Naive thymus-derived CD8-positive, alpha-beta T cell (primary cell): Measurements from ENCODE around the gene STARD3. TPM values are rescaled to one million over a fixed set of nuclear protein-coding genes. Genes with fewer than 3 reads are reported as not detected.

Experiments
- ATAC-seq, 2 donors: fragments of 150-1000 bp; cut with Tn5 transposase in 1 of 2; sonication (Bioruptor Pico), chemical (Tn5 transposase) in 1 of 2; 1 replicate in 1 of 2; 2 replicates in 1 of 2; pipeline ENCODE4 v1.10.0; 2021; ENCODE audit warnings: mild to moderate bottlenecking in 2 of 2, moderate library complexity in 2 of 2
- POLR2A ChIA-PET: fragments of 350-600 bp; sonication (Branson Sonifier 250); formaldehyde crosslinking; loops from one replicate; lab custom pipeline; 2021; ENCODE audit warnings: antibody characterized with exemption; lab: Charles Lee
- DNase-seq, 10 donors: peaks; one replicate each; pipeline versions ENCODE4 v3.0.0 to v3.0.0-alpha.2; 2020 to 2022
- H3K27ac Mint-ChIP-seq, 10 donors: one replicate each; pipeline ENCODE4 v1.8.0; 2020 to 2022; ENCODE audit warnings: mild to moderate bottlenecking in 10 of 10, mixed read lengths in 10 of 10, moderate library complexity in 4 of 10, inconsistent platforms in 1 of 10
- H3K27me3 Mint-ChIP-seq, 5 donors: one replicate each; pipeline ENCODE4 v1.8.0; 2021 to 2022; ENCODE audit warnings: mixed read lengths in 5 of 5
- H3K36me3 Mint-ChIP-seq, 3 donors: one replicate each; pipeline ENCODE4 v1.8.0; 2020 to 2022; ENCODE audit warnings: mixed read lengths in 3 of 3, mild to moderate bottlenecking in 2 of 3, inconsistent platforms in 1 of 3
- H3K4me1 Mint-ChIP-seq, 4 donors: one replicate each; pipeline ENCODE4 v1.8.0; 2021 to 2022; ENCODE audit warnings: mixed read lengths in 4 of 4
- H3K4me3 Mint-ChIP-seq, 10 donors: one replicate each; pipeline ENCODE4 v1.8.0; 2020 to 2022; ENCODE audit warnings: mild to moderate bottlenecking in 10 of 10, mixed read lengths in 10 of 10, moderate library complexity in 6 of 10, inconsistent platforms in 1 of 10
- H3K9me3 Mint-ChIP-seq, 9 donors: one replicate each; pipeline ENCODE4 v1.8.0; 2020 to 2022; ENCODE audit warnings: mixed read lengths in 9 of 9, mild to moderate bottlenecking in 3 of 9, inconsistent platforms in 1 of 9, moderate library complexity in 1 of 9
- polyA plus RNA-seq, 3 donors: library from polyadenylated mRNA; unstranded; fragments of 300-500 nt; fragmentation: Illumina TruSeq; gene quantifications; one replicate each; pipeline ENCODE4 v1.2.3, GENCODE V29; 2021
- total RNA-seq, 8 experiments: library from RNA in 2 of 8; stranded (reverse) in 2 of 8; gene quantifications; one replicate each; pipeline ENCODE4 v1.2.3 and lab custom pipeline; 2021 to 2026

Gene STARD3
- total and polyA plus RNA-seq, 5 experiments from 2014 or later: 37.4 to 167 (median 51.6) TPM

GRCh38 chr17:39606434-39607056 is 30.4 kb upstream of the STARD3 start:
- Mint-ChIP-seq H3K27ac (no peak overlapping the region), H3K9me3 (no peaks in the 10 kb centered on the region), H3K36me3 (no peaks in the 10 kb centered on the region), H3K4me1 (peaks cover 6 to 30% (median 25%) of the 10 kb centered on the region in 4 donors), H3K27me3 (peaks cover 30 to 79% (median 46%) of the 10 kb centered on the region in 5 donors), H3K4me3 (peak overlapping the region in 2 of 10 donors; percentile 64 to 68)
- POLR2A ChIA-PET: no interaction called here
- DNase-seq (no peak), ATAC-seq (peak; percentile 11 to 35)

GRCh38 chr17:39607057-39607850 is 29.7 kb upstream of the STARD3 start:
- H3K4me1 Mint-ChIP-seq: peaks cover 6 to 30% (median 25%) of the 10 kb centered on the region in 4 donors
- ATAC-seq (no peak), DNase-seq (no peak)
- H3K9me3 Mint-ChIP-seq: no peaks in the 10 kb centered on the region
- POLR2A ChIA-PET: no interaction called here
- H3K27ac Mint-ChIP-seq: no peak overlapping the region
- H3K4me3 Mint-ChIP-seq: peak overlapping the region in 6 of 10 donors; percentile 43 to 73 (median 56)
- H3K27me3 Mint-ChIP-seq: peaks cover 25 to 72% (median 39%) of the 10 kb centered on the region in 5 donors
- H3K36me3 Mint-ChIP-seq: no peaks in the 10 kb centered on the region

- H3K36me3 Mint-ChIP-seq: no peaks in the 10 kb centered on the region
- ATAC-seq: peak in 1 of 2 donors; percentile 20
- POLR2A ChIA-PET: no interaction called here
- no peak for DNase-seq
- H3K9me3 Mint-ChIP-seq: no peaks in the 10 kb centered on the region
- H3K4me3 Mint-ChIP-seq: peak within 1 kb of the TSS in 6 of 10 donors; percentile 43 to 73 (median 60)
- no peak within 1 kb of the TSS for H3K27ac Mint-ChIP-seq
- H3K27me3 Mint-ChIP-seq: peaks cover 21 to 68% (median 35%) of the 10 kb centered on the region in 5 donors
- H3K4me1 Mint-ChIP-seq: peaks cover 6 to 30% (median 24%) of the 10 kb centered on the region in 4 donors
These were observed 29.2 kb upstream of the STARD3 start, which contains the start of gene NEUROD2 for GRCh38 chr17:39607851-39608130. NEUROD2 (minus strand) TSS chr17:39607920; CDS start chr17:39606599, 1,321 bp downstream.

GRCh38 chr17:39608142-39608981 is 28.6 kb upstream of the STARD3 start:
- DNase-seq (no peak), ATAC-seq (no peak)
- peaks cover 6 to 26% (median 21%) of the 10 kb centered on the region in 4 donors for H3K4me1 Mint-ChIP-seq
- POLR2A ChIA-PET: interaction anchor here (0.6 kb wide), 1 partner anchor 279 kb away, joined by 7 read pairs; no protein-coding TSS in a partner anchor
- H3K27me3 Mint-ChIP-seq: peaks cover 17 to 67% (median 34%) of the 10 kb centered on the region in 5 donors
- no peak overlapping the region for H3K27ac Mint-ChIP-seq
- no peaks in the 10 kb centered on the region for H3K36me3 Mint-ChIP-seq
- H3K9me3 Mint-ChIP-seq: no peaks in the 10 kb centered on the region
- H3K4me3 Mint-ChIP-seq: peak overlapping the region in 4 of 10 donors; percentile 8 to 68 (median 48)

GRCh38 chr17:39609416-39610025 is 27.4 kb upstream of the STARD3 start:
- H3K9me3 Mint-ChIP-seq: no peaks in the 10 kb centered on the region
- H3K27me3 Mint-ChIP-seq: peaks cover 16 to 58% (median 29%) of the 10 kb centered on the region in 5 donors
- peak overlapping the region in 1 of 10 donors; percentile 38 for H3K4me3 Mint-ChIP-seq
- POLR2A ChIA-PET: interaction anchor here (0.6 kb wide), 1 partner anchor 278 kb away, joined by 7 read pairs; no protein-coding TSS in a partner anchor
- DNase-seq: no peak
- H3K4me1 Mint-ChIP-seq: peaks cover 6 to 19% (median 15%) of the 10 kb centered on the region in 4 donors
- H3K27ac Mint-ChIP-seq: no peak overlapping the region
- no peak for ATAC-seq
- H3K36me3 Mint-ChIP-seq: no peaks in the 10 kb centered on the region

GRCh38 chr17:39611401-39612112 is 25.4 kb upstream of the STARD3 start:
- H3K27me3 Mint-ChIP-seq: peaks cover 15 to 50% (median 29%) of the 10 kb centered on the region in 5 donors
- no peaks in the 10 kb centered on the region for H3K9me3 Mint-ChIP-seq
- H3K4me3 Mint-ChIP-seq: no peak overlapping the region
- POLR2A ChIA-PET: no interaction called here
- H3K27ac Mint-ChIP-seq: no peak overlapping the region
- DNase-seq (no peak), ATAC-seq (no peak)
- H3K4me1 Mint-ChIP-seq: peaks cover 0 to 10% (median 5%) of the 10 kb centered on the region in 4 donors
- H3K36me3 Mint-ChIP-seq: no peaks in the 10 kb centered on the region

GRCh38 chr17:39612291-39612894 is 24.6 kb upstream of the STARD3 start:
- no peak overlapping the region for H3K27ac Mint-ChIP-seq
- DNase-seq: no peak
- peaks cover 14 to 42% (median 28%) of the 10 kb centered on the region in 5 donors for H3K27me3 Mint-ChIP-seq
- no peaks in the 10 kb centered on the region for H3K9me3 Mint-ChIP-seq
- H3K36me3 Mint-ChIP-seq: no peaks in the 10 kb centered on the region
- H3K4me3 Mint-ChIP-seq: no peak overlapping the region
- H3K4me1 Mint-ChIP-seq: peaks cover 0 to 11% (median 1%) of the 10 kb centered on the region in 4 donors
- POLR2A ChIA-PET: no interaction called here
- ATAC-seq: no peak

GRCh38 chr17:39612935-39613464 is 23.9 kb upstream of the STARD3 start:
- Mint-ChIP-seq H3K4me1 (peaks cover 0 to 11% (median 0%) of the 10 kb centered on the region in 4 donors), H3K27me3 (peaks cover 14 to 38% (median 28%) of the 10 kb centered on the region in 5 donors), H3K36me3 (no peaks in the 10 kb centered on the region), H3K9me3 (no peaks in the 10 kb centered on the region), H3K27ac (no peak overlapping the region), H3K4me3 (no peak overlapping the region)
- POLR2A ChIA-PET: interaction anchor here (0.6 kb wide), 1 partner anchor 538 kb away, joined by 4 read pairs; no protein-coding TSS in a partner anchor
- DNase-seq (no peak), ATAC-seq (no peak)

GRCh38 chr17:39614545-39615157 is 22.3 kb upstream of the STARD3 start:
- Mint-ChIP-seq H3K9me3 (no peaks in the 10 kb centered on the region), H3K36me3 (no peaks in the 10 kb centered on the region), H3K27me3 (peaks cover 4 to 22% (median 16%) of the 10 kb centered on the region in 5 donors), H3K4me1 (peaks cover 0 to 12% (median 3%) of the 10 kb centered on the region in 4 donors), H3K4me3 (no peak overlapping the region), H3K27ac (no peak overlapping the region)
- ATAC-seq (no peak), DNase-seq (no peak)
- POLR2A ChIA-PET: no interaction called here

GRCh38 chr17:39615434-39615833 is 21.5 kb upstream of the STARD3 start:
- POLR2A ChIA-PET: no interaction called here
- no peaks in the 10 kb centered on the region for H3K36me3 Mint-ChIP-seq
- peaks cover 0 to 12% (median 3%) of the 10 kb centered on the region in 4 donors for H3K4me1 Mint-ChIP-seq
- H3K27me3 Mint-ChIP-seq: peaks cover 4 to 19% (median 16%) of the 10 kb centered on the region in 5 donors
- DNase-seq (no peak), ATAC-seq (no peak)
- no peaks in the 10 kb centered on the region for H3K9me3 Mint-ChIP-seq
- no peak overlapping the region for H3K27ac Mint-ChIP-seq
- H3K4me3 Mint-ChIP-seq: peak overlapping the region in 2 of 10 donors; percentile 44 to 75
